ENCODE data around the gene THSD4.

The THSD4 gene

DNA sequence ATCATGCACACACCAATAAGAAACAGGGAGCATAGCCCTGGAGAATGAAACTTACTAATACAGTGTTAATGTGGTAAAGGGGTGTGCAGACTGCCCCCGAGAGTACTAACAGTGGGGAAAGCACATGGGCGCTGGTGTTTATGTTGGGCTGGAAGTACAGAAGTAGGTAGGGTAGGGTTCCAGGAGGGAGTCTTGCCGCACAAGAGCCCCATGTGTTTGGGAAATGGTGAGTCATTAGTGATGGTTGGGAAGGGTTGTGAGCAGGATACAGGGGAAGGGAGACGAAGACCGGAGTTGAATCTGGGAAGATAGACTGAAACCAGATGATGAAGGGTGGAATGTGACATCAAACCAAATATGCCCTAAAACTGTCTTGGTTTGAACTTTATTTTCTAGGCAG lies 117.1 kb downstream of the THSD4 start:
- no peak overlapping the region for H3K4me3 ChIP-seq (ENCODE audit: low read length)
- H3K27ac ChIP-seq (ENCODE audit: low read length), result no peak overlapping the region
- H3K4me1 ChIP-seq (ENCODE audit: low read length), result no peaks in the 10 kb centered on the region
- no peaks in the 10 kb centered on the region for H3F3A ChIP-seq (ENCODE audit: insufficient read depth, low read length)
- TF ChIP-seq EZH2phosphoT487 (IDR thresholded peaks at IDR 0.05; ENCODE audit: low read length), result no peak
- no peak for TF ChIP-seq EZH2 (optimal IDR thresholded peaks at IDR 0.05; ENCODE audit: low read depth, low read length)
- TF ChIP-seq, protein P1, sequence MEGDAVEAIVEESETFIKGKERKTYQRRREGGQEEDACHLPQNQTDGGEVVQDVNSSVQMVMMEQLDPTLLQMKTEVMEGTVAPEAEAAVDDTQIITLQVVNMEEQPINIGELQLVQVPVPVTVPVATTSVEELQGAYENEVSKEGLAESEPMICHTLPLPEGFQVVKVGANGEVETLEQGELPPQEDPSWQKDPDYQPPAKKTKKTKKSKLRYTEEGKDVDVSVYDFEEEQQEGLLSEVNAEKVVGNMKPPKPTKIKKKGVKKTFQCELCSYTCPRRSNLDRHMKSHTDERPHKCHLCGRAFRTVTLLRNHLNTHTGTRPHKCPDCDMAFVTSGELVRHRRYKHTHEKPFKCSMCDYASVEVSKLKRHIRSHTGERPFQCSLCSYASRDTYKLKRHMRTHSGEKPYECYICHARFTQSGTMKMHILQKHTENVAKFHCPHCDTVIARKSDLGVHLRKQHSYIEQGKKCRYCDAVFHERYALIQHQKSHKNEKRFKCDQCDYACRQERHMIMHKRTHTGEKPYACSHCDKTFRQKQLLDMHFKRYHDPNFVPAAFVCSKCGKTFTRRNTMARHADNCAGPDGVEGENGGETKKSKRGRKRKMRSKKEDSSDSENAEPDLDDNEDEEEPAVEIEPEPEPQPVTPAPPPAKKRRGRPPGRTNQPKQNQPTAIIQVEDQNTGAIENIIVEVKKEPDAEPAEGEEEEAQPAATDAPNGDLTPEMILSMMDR (IDR thresholded peaks at IDR 0.05; ENCODE audit: low read length), result no peak
- no peaks in the 10 kb centered on the region for H3K27me3 ChIP-seq (replicated peaks; ENCODE audit: insufficient read depth, low read length)
- no peak overlapping the region for H3K4me2 ChIP-seq (ENCODE audit: low read depth, low read length)
- H2AFZ ChIP-seq (ENCODE audit: low read length), result no peak overlapping the region
- H3K36me3 ChIP-seq (replicated peaks; ENCODE audit: insufficient read depth, low read length), result no peaks in the 10 kb centered on the region
- no peak for DNase-seq
- no peaks in the 10 kb centered on the region for H4K20me1 ChIP-seq (ENCODE audit: insufficient read depth, low read length)
- no peaks in the 10 kb centered on the region for H3K9me2 ChIP-seq (replicated peaks; ENCODE audit: insufficient read depth, low read length)
- no peaks in the 10 kb centered on the region for H3K9me3 ChIP-seq (replicated peaks; ENCODE audit: insufficient read depth, low read length)
- no peak overlapping the region for H3K9ac ChIP-seq (ENCODE audit: low read length)
- no peaks in the 10 kb centered on the region for H3K79me2 ChIP-seq (ENCODE audit: low read length)

DNA sequence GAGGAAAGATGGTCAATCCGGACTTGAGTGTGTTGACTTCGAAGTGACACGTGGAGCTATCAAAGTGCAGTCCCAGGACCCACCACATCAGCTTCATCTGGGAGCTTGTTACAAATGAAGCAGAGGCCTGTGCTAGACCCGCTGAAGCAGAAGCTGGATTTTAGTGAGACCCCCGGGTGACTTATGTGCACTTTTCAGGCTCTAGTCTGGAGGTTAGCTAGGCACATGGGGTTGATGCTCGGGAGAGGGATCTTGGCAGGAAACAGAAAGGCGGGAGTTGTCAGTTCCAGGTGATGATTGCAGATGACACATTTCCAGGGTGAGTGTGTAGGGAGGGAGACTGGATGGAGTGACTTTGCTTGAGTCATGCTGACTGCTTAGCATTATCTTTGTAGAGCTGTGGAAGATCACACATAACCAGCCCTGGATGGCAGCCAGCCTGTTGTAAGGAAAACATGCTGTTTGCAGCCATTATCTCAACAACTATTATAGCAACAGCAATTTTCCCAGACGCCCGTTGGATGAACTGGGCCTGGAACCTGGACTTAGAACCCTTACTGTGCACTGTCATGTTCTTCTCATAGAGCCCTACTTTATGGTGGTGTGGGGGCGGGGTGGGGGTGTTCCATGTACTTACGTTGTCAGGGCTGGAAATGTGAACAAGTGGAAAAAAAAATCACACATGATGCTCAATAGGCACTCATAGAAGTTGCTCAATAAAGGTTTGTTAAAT lies 122.4 kb downstream of the THSD4 start:
- Histone ChIP-seq H3K4me1 (ENCODE audit: low read length) (no peaks in the 10 kb centered on the region), H3K4me3 (ENCODE audit: low read length) (no peak overlapping the region), H3K36me3 (replicated peaks; ENCODE audit: insufficient read depth, low read length) (no peaks in the 10 kb centered on the region), H3K27ac (ENCODE audit: low read length) (no peak overlapping the region), H3K4me2 (ENCODE audit: low read depth, low read length) (no peak overlapping the region), H3K9ac (ENCODE audit: low read length) (no peak overlapping the region), H3K79me2 (ENCODE audit: low read length) (no peaks in the 10 kb centered on the region), H3K27me3 (replicated peaks; ENCODE audit: insufficient read depth, low read length) (no peaks in the 10 kb centered on the region), H2AFZ (ENCODE audit: low read length) (no peak overlapping the region), H3K9me3 (replicated peaks; ENCODE audit: insufficient read depth, low read length) (no peaks in the 10 kb centered on the region), H3F3A (ENCODE audit: insufficient read depth, low read length) (no peaks in the 10 kb centered on the region), H3K9me2 (replicated peaks; ENCODE audit: insufficient read depth, low read length) (no peaks in the 10 kb centered on the region), H4K20me1 (ENCODE audit: insufficient read depth, low read length) (no peaks in the 10 kb centered on the region)
- TF ChIP-seq EZH2 (optimal IDR thresholded peaks at IDR 0.05; ENCODE audit: low read depth, low read length), result no peak
- TF ChIP-seq, protein P1 (IDR thresholded peaks at IDR 0.05; ENCODE audit: low read length), result no peak
- no peak for TF ChIP-seq EZH2phosphoT487 (IDR thresholded peaks at IDR 0.05; ENCODE audit: low read length)
- DNase-seq, result no peak

DNA sequence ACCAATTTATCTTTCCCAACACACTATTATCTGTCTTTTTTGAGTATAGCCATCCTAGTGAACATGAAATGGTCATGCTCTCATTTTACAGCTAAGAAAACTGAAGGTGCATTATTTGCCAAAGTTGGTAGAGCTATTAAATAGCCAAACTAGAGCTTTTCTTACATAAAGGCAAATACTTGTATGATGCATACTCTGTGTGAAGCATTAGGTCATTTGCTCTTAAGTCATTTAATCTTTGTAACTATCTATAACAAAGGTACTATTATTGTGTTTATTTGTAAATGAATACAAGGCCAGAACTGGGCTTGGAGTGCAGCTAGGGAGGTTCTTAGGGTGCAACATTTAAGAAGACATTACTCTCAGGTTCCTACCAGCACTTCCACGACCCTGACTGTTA lies 123.7 kb downstream of the THSD4 start:
- DNase-seq, result no peak
- Histone ChIP-seq H3K9me3 (replicated peaks; ENCODE audit: insufficient read depth, low read length) (no peaks in the 10 kb centered on the region), H3K36me3 (replicated peaks; ENCODE audit: insufficient read depth, low read length) (no peaks in the 10 kb centered on the region), H3K9me2 (replicated peaks; ENCODE audit: insufficient read depth, low read length) (no peaks in the 10 kb centered on the region), H2AFZ (ENCODE audit: low read length) (no peak overlapping the region), H3K27ac (ENCODE audit: low read length) (no peak overlapping the region), H3F3A (ENCODE audit: insufficient read depth, low read length) (no peaks in the 10 kb centered on the region), H3K4me1 (ENCODE audit: low read length) (no peaks in the 10 kb centered on the region), H3K27me3 (replicated peaks; ENCODE audit: insufficient read depth, low read length) (no peaks in the 10 kb centered on the region), H3K9ac (ENCODE audit: low read length) (no peak overlapping the region), H3K4me2 (ENCODE audit: low read depth, low read length) (no peak overlapping the region), H3K79me2 (ENCODE audit: low read length) (no peaks in the 10 kb centered on the region), H4K20me1 (ENCODE audit: insufficient read depth, low read length) (no peaks in the 10 kb centered on the region), H3K4me3 (ENCODE audit: low read length) (no peak overlapping the region)
- no peak for TF ChIP-seq EZH2 (optimal IDR thresholded peaks at IDR 0.05; ENCODE audit: low read depth, low read length)

Measured in MM.1S (cell line).